Aorta (tissue), 5 donors: ENCODE measurements around the gene FAM163A. TPM values are rescaled to one million over a fixed set of nuclear protein-coding genes. Genes with fewer than 3 reads are reported as not detected.
"Not testable (repeated sequence)": the region's sequence is repeated elsewhere in the genome, so short reads cannot be mapped to it uniquely, and the experiment has no call there.

ENCODE experiments used
- ATAC-seq: fragments of 200-7000 bp; cut with Tn5 transposase; one replicate; pipeline ENCODE4 v1.9.1; 2022; ENCODE audit warnings: moderate library complexity; ENCODE audit not compliant: low FRiP score
- DNase-seq, 2 donors: peaks; one replicate each; pipeline ENCODE4 v3.0.0-alpha.2; 2020
- H3K27ac ChIP-seq, 2 donors: one replicate each; pipeline ENCODE4 v1.5.1; 2013; ENCODE audit warnings: low read length in 2 of 2, mild to moderate bottlenecking in 2 of 2, moderate library complexity in 2 of 2, control low read depth in 1 of 2, inconsistent platforms in 1 of 2, low read depth in 1 of 2
- H3K27me3 ChIP-seq, 2 donors: one replicate each; pipeline ENCODE4 v1.6.1; 2013; ENCODE audit warnings: control low read depth in 1 of 2, low read length in 1 of 2, mild to moderate bottlenecking in 1 of 2, moderate library complexity in 1 of 2; ENCODE audit not compliant: insufficient read depth in 2 of 2, control insufficient read depth in 1 of 2
- H3K36me3 ChIP-seq, 2 donors: one replicate each; pipeline ENCODE4 v1.6.1; 2013; ENCODE audit warnings: control low read depth in 1 of 2, low read length in 1 of 2, mild to moderate bottlenecking in 1 of 2; ENCODE audit not compliant: insufficient read depth in 2 of 2, control insufficient read depth in 1 of 2
- H3K4me1 ChIP-seq, 2 donors: one replicate each; pipeline ENCODE4 v1.6.1; 2013; ENCODE audit warnings: low read length in 2 of 2, control low read depth in 1 of 2, mild to moderate bottlenecking in 1 of 2, moderate library complexity in 1 of 2; ENCODE audit not compliant: insufficient read depth in 2 of 2, control insufficient read depth in 1 of 2
- H3K4me3 ChIP-seq, 2 donors: one replicate each; pipeline ENCODE4 v1.5.1; 2013; ENCODE audit warnings: low read length in 2 of 2, control low read depth in 1 of 2, mild to moderate bottlenecking in 1 of 2
- H3K9me3 ChIP-seq: one replicate; pipeline ENCODE4 v1.6.1; 2013; ENCODE audit warnings: mild to moderate bottlenecking, low read length; ENCODE audit not compliant: control insufficient read depth
- WGBS, 2 donors: extraction: QIAGEN DNeasy Blood & Tissue Kit; methylation state at CpG; one replicate each; pipeline ENCODE4 v1.1.7; 2013; 5-methylcytosine and 5-hydroxymethylcytosine counted together
- intact Hi-C, 2 donors: fragments of 100-400 bp; cut with DNase I; formaldehyde crosslinking; loops; one replicate each; pipeline versions ENCODE4 v1.14.2 to v1.15.0; 2022
- long read RNA-seq, 2 donors: library from polyadenylated mRNA; unstranded; transcript quantifications; one replicate each; pipeline ENCODE4 v2.0.0, GENCODE V29; 2020 to 2021
- polyA plus RNA-seq, 2 donors: library from polyadenylated mRNA; stranded (reverse); fragments of 200-250 nt; gene quantifications; one replicate each; pipeline ENCODE4 v1.2.3, GENCODE V29; 2013
- total RNA-seq, 2 donors: library from RNA; stranded (reverse); fragmentation: NEBNext Ultra II Directional; extraction: Animal tissue kit (Norgen Biotek cat#: 25700); gene quantifications; one replicate each; pipeline ENCODE4 v1.2.1, GENCODE V29; 2021
- donor health status: healthy with polysubstance abuse.
- donor health status: Bipolar disorder and iron deficiency.
- donor health status: DM: no; HTN: no; CAD: no.
- donor health status: DM: no; HTN: no; CAD: no.
- donor health status: DM: yes; HTN: yes; CAD: no.

FAM163A gene
- total RNA-seq (not detected), polyA plus RNA-seq (not detected)
- long read RNA-seq, donor 1 = 0 reads
- long read RNA-seq, donor 2 = 0 reads

- H3K36me3 ChIP-seq = no peaks in the 10 kb centered on the region
- no peak within 1 kb of the TSS for H3K27ac ChIP-seq
- intact Hi-C loops = no loop called here
- WGBS, 2 donors = 1% methylated on average over 71 to 92 of the region's 92 CpGs
- peaks cover 0 to 6% of the 10 kb centered on the region in 2 donors for H3K27me3 ChIP-seq
- DNase-seq (no peak), ATAC-seq (peak; percentile 49)
- peak within 1 kb of the TSS in 1 of 2 donors; percentile 28 for H3K4me3 ChIP-seq
- H3K9me3 ChIP-seq = no peaks in the 10 kb centered on the region
- H3K4me1 ChIP-seq = no peaks in the 10 kb centered on the region
Observed at GRCh38 chr1:179742717-179743678, at the start of gene FAM163A. TSS of gene FAM163A (plus strand) at chr1:179743291. CDS start at chr1:179813098, 69,807 bp downstream.

- H3K4me3 ChIP-seq, H3K27ac ChIP-seq, intact Hi-C loops, H3K4me1 ChIP-seq, H3K36me3 ChIP-seq, H3K9me3 ChIP-seq, DNase-seq, ATAC-seq, H3K27me3 ChIP-seq: not testable (repeated sequence)
- WGBS, 2 donors = 47 to 48% methylated on average over 6 of the region's 6 CpGs
Observed at GRCh38 chr1:179694530-179694929, 48.6 kb upstream of the FAM163A start.

DNA sequence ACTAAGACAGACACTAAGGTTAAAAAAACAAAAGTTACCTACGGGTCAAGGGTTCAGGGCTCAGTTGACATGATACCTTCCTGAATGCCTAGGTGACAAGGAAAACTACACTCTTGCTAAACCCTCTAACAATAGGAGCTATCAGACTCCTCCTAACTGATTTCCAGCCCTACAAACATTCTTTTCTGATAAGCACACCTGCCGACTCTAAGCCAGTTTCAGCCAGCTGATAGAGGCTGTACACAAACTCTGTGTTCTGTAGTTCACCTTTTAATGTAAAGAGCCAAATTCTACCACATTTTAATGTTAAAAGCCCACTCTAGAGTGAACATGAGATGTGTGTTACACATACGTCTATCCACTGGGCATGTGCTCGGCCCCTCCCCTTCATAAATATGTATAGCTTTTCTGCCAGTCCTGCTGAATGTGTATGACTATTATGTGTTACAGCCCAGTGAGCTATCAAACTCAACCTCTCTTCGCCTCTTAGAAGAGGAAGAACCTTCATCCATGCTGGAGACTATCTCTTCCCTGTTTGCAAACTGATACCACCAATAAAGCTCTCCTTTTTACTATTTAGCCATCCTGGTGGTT lies 40.0 kb upstream of the FAM163A start:
- intact Hi-C loops = no loop called here
- Histone ChIP-seq H3K27ac (no peak overlapping the region), H3K36me3 (no peaks in the 10 kb centered on the region), H3K4me3 (no peak overlapping the region), H3K4me1 (no peaks in the 10 kb centered on the region), H3K9me3 (no peaks in the 10 kb centered on the region), H3K27me3 (no peaks in the 10 kb centered on the region)
- ATAC-seq = no peak
- no peak for DNase-seq
- 82 to 86% methylated on average over 5 of the region's 5 CpGs for WGBS, 2 donors

DNA sequence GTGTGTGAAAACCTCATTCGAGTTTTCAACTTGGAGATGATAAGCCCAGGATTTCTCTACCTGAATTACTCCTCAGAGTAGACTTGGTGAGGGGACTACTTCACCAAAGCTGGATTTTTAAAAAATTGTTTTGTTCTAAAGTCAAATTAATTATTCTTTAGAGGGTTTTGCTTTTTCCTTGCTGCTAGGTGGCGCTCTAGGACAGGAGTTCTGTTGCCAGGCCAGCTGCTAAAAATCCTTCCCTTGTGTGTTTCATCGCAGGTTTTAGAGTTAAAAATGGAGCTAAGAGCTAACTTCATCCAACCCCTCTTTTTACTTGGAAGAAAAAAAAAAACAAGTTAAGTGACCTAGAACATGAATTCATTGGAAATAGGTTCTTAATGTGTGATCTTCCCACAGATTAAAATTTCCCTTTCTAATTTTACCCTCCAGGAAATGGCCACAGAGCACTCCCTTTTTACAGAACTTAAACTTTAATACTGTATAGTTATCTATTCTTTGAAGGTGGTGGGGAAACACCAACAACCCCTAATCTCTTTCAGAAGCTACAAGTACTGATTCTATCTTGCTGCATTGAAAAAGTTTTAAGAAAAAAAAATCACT lies 36.7 kb upstream of the FAM163A start:
- WGBS, 2 donors = 0% methylated on average over 3 of the region's 3 CpGs
- Histone ChIP-seq H3K36me3 (no peaks in the 10 kb centered on the region), H3K27ac (no peak overlapping the region), H3K4me1 (no peaks in the 10 kb centered on the region), H3K27me3 (peaks cover 0 to 2% of the 10 kb centered on the region in 2 donors), H3K9me3 (no peaks in the 10 kb centered on the region), H3K4me3 (no peak overlapping the region)
- DNase-seq (peak in 1 of 2 donors; percentile 52), ATAC-seq (no peak)
- intact Hi-C loops = loop anchor here in 1 of 2 donors (2.0 kb wide), 1 partner anchor 104 kb away; no protein-coding TSS in a partner anchor

- ATAC-seq (no peak), DNase-seq (no peak)
- 66 to 74% methylated on average over 2 of the region's 2 CpGs for WGBS, 2 donors
- Histone ChIP-seq H3K4me3 (no peak overlapping the region), H3K36me3 (no peaks in the 10 kb centered on the region), H3K27ac (no peak overlapping the region), H3K4me1 (no peaks in the 10 kb centered on the region), H3K27me3 (peaks cover 0 to 2% of the 10 kb centered on the region in 2 donors), H3K9me3 (no peaks in the 10 kb centered on the region)
- intact Hi-C loops = loop anchor here (1.0 to 2.0 kb wide), 2 partner anchors 102 to 103 kb away; no protein-coding TSS in a partner anchor
Observed at GRCh38 chr1:179707406-179707805, 35.7 kb upstream of the FAM163A start.

DNA sequence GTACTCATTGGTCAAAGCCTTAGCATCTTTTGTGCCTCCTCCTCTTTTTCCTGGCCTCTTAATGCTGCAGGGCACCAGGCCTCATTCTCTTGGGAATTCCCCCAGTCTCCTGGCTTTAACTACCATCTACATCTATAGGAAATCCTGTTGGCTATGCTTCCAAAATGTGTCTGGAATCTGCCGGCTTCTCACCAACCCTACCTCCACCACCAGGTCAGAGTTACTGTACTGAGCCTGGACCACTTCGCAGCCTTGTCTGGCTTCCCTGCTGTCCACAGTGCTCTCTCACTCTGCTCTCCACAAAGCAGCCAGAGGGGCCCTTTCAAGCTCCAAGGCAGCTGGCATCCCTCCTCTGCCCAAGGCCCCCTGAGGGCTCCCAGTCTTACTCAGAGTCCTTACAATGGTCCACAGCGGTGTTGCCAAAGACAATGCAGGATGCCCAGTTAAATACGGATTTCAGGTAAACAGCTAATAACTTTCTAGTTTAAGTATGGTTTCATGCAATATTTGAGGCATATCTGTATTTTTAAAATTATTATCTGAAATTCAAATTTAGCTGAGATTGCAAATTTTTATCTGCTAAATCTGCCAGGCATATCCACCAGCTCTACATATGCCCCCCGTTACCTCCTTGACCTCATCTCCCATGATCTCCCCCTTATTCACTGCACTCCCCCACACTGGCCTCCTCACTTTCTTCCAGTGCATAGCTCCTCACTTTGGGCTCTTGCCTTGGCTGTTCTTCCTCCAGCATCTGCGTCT lies 34.5 kb upstream of the FAM163A start:
- H3K9me3 ChIP-seq = no peaks in the 10 kb centered on the region
- H3K4me3 ChIP-seq = no peak overlapping the region
- H3K36me3 ChIP-seq = no peaks in the 10 kb centered on the region
- H3K27ac ChIP-seq = no peak overlapping the region
- WGBS, 2 donors = 78 to 81% methylated on average over 6 of the region's 6 CpGs
- H3K27me3 ChIP-seq = peaks cover 0 to 2% of the 10 kb centered on the region in 2 donors
- ATAC-seq (no peak), DNase-seq (no peak)
- intact Hi-C loops = no loop called here
- no peaks in the 10 kb centered on the region for H3K4me1 ChIP-seq

GRCh38 chr1:179709841-179710329 lies 33.2 kb upstream of the FAM163A start:
- DNase-seq = no peak

GRCh38 chr1:179714159-179714558 lies 28.9 kb upstream of the FAM163A start:
- Histone ChIP-seq H3K27ac (no peak overlapping the region), H3K27me3 (peaks cover 0 to 2% of the 10 kb centered on the region in 2 donors), H3K36me3 (no peaks in the 10 kb centered on the region), H3K4me1 (no peaks in the 10 kb centered on the region), H3K4me3 (no peak overlapping the region), H3K9me3 (peaks cover 4% of the 10 kb centered on the region)
- DNase-seq = no peak
- ATAC-seq = no peak
- intact Hi-C loops = no loop called here
- WGBS, 2 donors = 88 to 95% methylated on average over 1 of the region's 1 CpG

More at GRCh38 chr1:179709841-179710329, 33.2 kb upstream of the FAM163A start:
- Histone ChIP-seq H3K27me3 (peaks cover 0 to 2% of the 10 kb centered on the region in 2 donors), H3K9me3 (no peaks in the 10 kb centered on the region), H3K36me3 (no peaks in the 10 kb centered on the region), H3K4me1 (no peaks in the 10 kb centered on the region), H3K4me3 (no peak overlapping the region), H3K27ac (no peak overlapping the region)
- ATAC-seq = peak; percentile 64
- intact Hi-C loops = no loop called here
- WGBS, 2 donors = 53 to 54% methylated on average over 5 of the region's 5 CpGs
